ENCODE data around the gene LRRC74B. TPM values are rescaled to one million over a fixed set of nuclear protein-coding genes. Genes with fewer than 3 reads are reported as not detected.
"Not testable (repeated sequence)": the region's sequence is repeated elsewhere in the genome, so short reads cannot be mapped to it uniquely, and the experiment has no call there.

The LRRC74B gene
- total RNA-seq, 2 donors from 2014 or later: not detected

- no peak for DNase-seq (ENCODE audit: low spot score)
- H3K36me3 ChIP-seq: no peaks in the 10 kb centered on the region
- peak overlapping the region in 1 of 2 donors; percentile 50 for H3K4me3 ChIP-seq
- no peaks in the 10 kb centered on the region for H3K9me3 ChIP-seq
- no peak overlapping the region for H3K27ac ChIP-seq
- H3K4me1 ChIP-seq: peaks cover 0 to 16% of the 10 kb centered on the region in 2 donors
- TF ChIP-seq, protein P1, sequence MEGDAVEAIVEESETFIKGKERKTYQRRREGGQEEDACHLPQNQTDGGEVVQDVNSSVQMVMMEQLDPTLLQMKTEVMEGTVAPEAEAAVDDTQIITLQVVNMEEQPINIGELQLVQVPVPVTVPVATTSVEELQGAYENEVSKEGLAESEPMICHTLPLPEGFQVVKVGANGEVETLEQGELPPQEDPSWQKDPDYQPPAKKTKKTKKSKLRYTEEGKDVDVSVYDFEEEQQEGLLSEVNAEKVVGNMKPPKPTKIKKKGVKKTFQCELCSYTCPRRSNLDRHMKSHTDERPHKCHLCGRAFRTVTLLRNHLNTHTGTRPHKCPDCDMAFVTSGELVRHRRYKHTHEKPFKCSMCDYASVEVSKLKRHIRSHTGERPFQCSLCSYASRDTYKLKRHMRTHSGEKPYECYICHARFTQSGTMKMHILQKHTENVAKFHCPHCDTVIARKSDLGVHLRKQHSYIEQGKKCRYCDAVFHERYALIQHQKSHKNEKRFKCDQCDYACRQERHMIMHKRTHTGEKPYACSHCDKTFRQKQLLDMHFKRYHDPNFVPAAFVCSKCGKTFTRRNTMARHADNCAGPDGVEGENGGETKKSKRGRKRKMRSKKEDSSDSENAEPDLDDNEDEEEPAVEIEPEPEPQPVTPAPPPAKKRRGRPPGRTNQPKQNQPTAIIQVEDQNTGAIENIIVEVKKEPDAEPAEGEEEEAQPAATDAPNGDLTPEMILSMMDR (IDR thresholded peaks at IDR 0.05): no peak
- H3K27me3 ChIP-seq: peaks cover 2 to 5% of the 10 kb centered on the region in 2 donors
These were observed 12.7 kb upstream of the LRRC74B start for GRCh38 chr22:21032868-21033688.

GRCh38 chr22:21033895-21034294, 11.9 kb upstream of the LRRC74B start:
- H3K4me1 ChIP-seq: peaks cover 0 to 22% of the 10 kb centered on the region in 2 donors
- H3K27ac ChIP-seq: no peak overlapping the region
- TF ChIP-seq, protein P1 (IDR thresholded peaks at IDR 0.05): no peak
- no peaks in the 10 kb centered on the region for H3K36me3 ChIP-seq
- H3K4me3 ChIP-seq: no peak overlapping the region
- peaks cover 2 to 5% of the 10 kb centered on the region in 2 donors for H3K27me3 ChIP-seq
- no peak for DNase-seq (ENCODE audit: low spot score)
- H3K9me3 ChIP-seq: no peaks in the 10 kb centered on the region

GRCh38 chr22:21034989-21035388, 10.8 kb upstream of the LRRC74B start:
- no peak overlapping the region for H3K4me3 ChIP-seq
- H3K4me1 ChIP-seq: peaks cover 0 to 22% of the 10 kb centered on the region in 2 donors
- no peak overlapping the region for H3K27ac ChIP-seq
- no peaks in the 10 kb centered on the region for H3K36me3 ChIP-seq
- DNase-seq (ENCODE audit: low spot score): no peak
- TF ChIP-seq, protein P1 (IDR thresholded peaks at IDR 0.05): no peak
- peaks cover 2 to 5% of the 10 kb centered on the region in 2 donors for H3K27me3 ChIP-seq
- H3K9me3 ChIP-seq: no peaks in the 10 kb centered on the region

- H3K36me3 ChIP-seq: no peaks in the 10 kb centered on the region
- no peak for DNase-seq (ENCODE audit: low spot score)
- H3K27me3 ChIP-seq: no peaks in the 10 kb centered on the region
- TF ChIP-seq, protein P1 (IDR thresholded peaks at IDR 0.05): no peak
- H3K4me3 ChIP-seq: no peak overlapping the region
- no peaks in the 10 kb centered on the region for H3K9me3 ChIP-seq
- peaks cover 0 to 9% of the 10 kb centered on the region in 2 donors for H3K4me1 ChIP-seq
- peak overlapping the region in 1 of 2 donors; percentile 62 for H3K27ac ChIP-seq
These were observed 7.3 kb upstream of the LRRC74B start for GRCh38 chr22:21038405-21038804.

DNA sequence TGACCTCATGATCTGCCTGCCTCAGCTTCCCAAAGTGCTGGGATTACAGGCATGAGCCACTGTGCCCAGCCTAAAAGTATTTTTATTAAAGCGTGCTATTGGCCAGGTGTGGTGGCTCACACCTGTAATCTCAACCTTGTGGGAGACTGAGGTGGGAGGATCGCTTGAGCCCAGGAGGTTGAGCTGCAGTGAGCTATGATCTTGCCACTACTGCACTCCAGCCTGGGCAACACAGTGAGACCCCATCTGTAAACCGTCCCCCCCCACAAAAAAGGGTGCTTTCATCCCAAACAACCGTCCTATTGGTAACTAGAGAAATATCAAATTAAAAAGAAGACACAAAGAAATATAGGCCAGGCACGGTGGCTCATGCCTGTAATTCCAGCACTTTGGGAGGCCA, 6.6 kb upstream of the LRRC74B start:
- DNase-seq (ENCODE audit: low spot score); H3K27ac ChIP-seq; H3K9me3 ChIP-seq; H3K27me3 ChIP-seq; H3K36me3 ChIP-seq; H3K4me3 ChIP-seq: not testable (repeated sequence)
- H3K4me1 ChIP-seq: peaks cover 0 to 10% of the 10 kb centered on the region in 2 donors

DNA sequence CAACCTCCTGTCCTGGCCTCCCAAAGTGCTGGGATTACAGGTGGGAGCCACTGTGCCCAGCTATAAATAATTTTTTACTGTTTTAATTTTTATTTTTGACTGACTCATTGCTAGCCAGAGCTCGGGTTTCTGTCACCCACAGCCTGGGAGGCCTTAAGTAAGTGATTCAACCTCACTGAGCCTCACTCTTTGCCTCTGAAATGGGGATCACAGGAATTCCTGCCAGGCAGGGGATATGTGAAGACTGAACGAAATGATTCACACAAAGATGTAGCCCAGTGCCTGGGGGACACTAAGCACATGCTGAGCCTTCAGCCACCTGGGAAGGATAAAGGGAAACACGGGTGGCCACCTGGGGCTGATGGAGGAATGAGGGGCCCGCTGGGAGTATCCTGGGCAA, 3.8 kb upstream of the LRRC74B start:
- H3K36me3 ChIP-seq: no peaks in the 10 kb centered on the region
- no peaks in the 10 kb centered on the region for H3K9me3 ChIP-seq
- H3K27me3 ChIP-seq: no peaks in the 10 kb centered on the region
- no peak for DNase-seq (ENCODE audit: low spot score)
- no peak overlapping the region for H3K4me3 ChIP-seq
- no peak overlapping the region for H3K27ac ChIP-seq
- TF ChIP-seq, protein P1 (IDR thresholded peaks at IDR 0.05): no peak
- H3K4me1 ChIP-seq: peaks cover 0 to 31% of the 10 kb centered on the region in 2 donors
